Dermis blood vessel endothelial cell (primary cell): ENCODE measurements around the gene PPP1CA. TPM values are rescaled to one million over a fixed set of nuclear protein-coding genes. Genes with fewer than 3 reads are reported as not detected.

Experiments used
- DNase-seq: peaks from one replicate; pipeline ENCODE4 v3.0.0; 2010
- total RNA-seq: library from RNA; depleted of rRNA; stranded (reverse); fragments of >200 nt; gene quantifications from 2 replicates; pipeline ENCODE4 v1.2.3, GENCODE V29; 2014

The PPP1CA gene
- total RNA-seq, 1 donor from 2014 or later, result 318 TPM

GRCh38 chr11:67349457-67349856, 52.2 kb downstream of the PPP1CA start:
- no peak for DNase-seq

GRCh38 chr11:67349036-67349435, 52.6 kb downstream of the PPP1CA start:
- no peak for DNase-seq

Other genes with a start within 250 kb of the PPP1CA start
- 40.0 and 56.8 TPM in 2 replicates for gene GRK2, start 135.4 kb downstream of the PPP1CA start, total RNA-seq
- gene ANKRD13D, start 112.6 kb downstream of the PPP1CA start, total RNA-seq, result 29.1 and 32.3 TPM in 2 replicates
- gene SSH3, start 98.3 kb downstream of the PPP1CA start, total RNA-seq, result 15.6 and 19.7 TPM in 2 replicates
- gene POLD4, start 48.3 kb downstream of the PPP1CA start, total RNA-seq, result 41.8 and 54.1 TPM in 2 replicates
- 2.0 and 3.0 TPM in 2 replicates for gene CLCF1, start 28.3 kb downstream of the PPP1CA start, total RNA-seq
- gene RAD9A, start 9.9 kb downstream of the PPP1CA start, total RNA-seq, result 5.2 and 5.6 TPM in 2 replicates
- 0.34 and 0.42 TPM in 2 replicates for gene TBC1D10C, start 2.2 kb upstream of the PPP1CA start, total RNA-seq
- gene CARNS1, start 13.8 kb upstream of the PPP1CA start, total RNA-seq, result 0.17 and 0.23 TPM in 2 replicates
- 34.9 and 44.9 TPM in 2 replicates for gene RPS6KB2, start 26.6 kb upstream of the PPP1CA start, total RNA-seq
- 1.0 and 2.2 TPM in 2 replicates for gene PTPRCAP, start 35.8 kb upstream of the PPP1CA start, total RNA-seq
- gene CORO1B, start 41.6 kb upstream of the PPP1CA start, total RNA-seq, result 213 and 279 TPM in 2 replicates
- gene GPR152, start 50.9 kb upstream of the PPP1CA start, total RNA-seq, result under 0.01 TPM in 1 of 2 replicates, not detected in the other
- 1.0 and 4.9 TPM in 2 replicates for gene CABP4, start 53.5 kb upstream of the PPP1CA start, total RNA-seq
- gene TMEM134, start 67.4 kb upstream of the PPP1CA start, total RNA-seq, result 30.6 and 40.9 TPM in 2 replicates
- gene AIP, start 81.2 kb upstream of the PPP1CA start, total RNA-seq, result 81.0 and 124 TPM in 2 replicates
- 4.8 and 10.7 TPM in 2 replicates for gene PITPNM1, start 103.5 kb upstream of the PPP1CA start, total RNA-seq
- 25.2 and 42.2 TPM in 2 replicates for gene CDK2AP2, start 106.3 kb upstream of the PPP1CA start, total RNA-seq
- gene CABP2, start 121.6 kb upstream of the PPP1CA start, total RNA-seq, result not detected in 2 replicates
- 833 and 1,138 TPM in 2 replicates for gene GSTP1, start 182.0 kb upstream of the PPP1CA start, total RNA-seq
- gene NDUFV1, start 205.1 kb upstream of the PPP1CA start, total RNA-seq, result 166 and 175 TPM in 2 replicates
- 10.7 and 13.0 TPM in 2 replicates for gene NUDT8, start 228.1 kb upstream of the PPP1CA start, total RNA-seq
- not detected in 2 replicates for gene TBX10, start 237.9 kb upstream of the PPP1CA start, total RNA-seq
- not detected in 2 replicates for gene ACY3, start 248.9 kb upstream of the PPP1CA start, total RNA-seq